ENCODE data around the gene CRIP2.

Gene CRIP2

DNA sequence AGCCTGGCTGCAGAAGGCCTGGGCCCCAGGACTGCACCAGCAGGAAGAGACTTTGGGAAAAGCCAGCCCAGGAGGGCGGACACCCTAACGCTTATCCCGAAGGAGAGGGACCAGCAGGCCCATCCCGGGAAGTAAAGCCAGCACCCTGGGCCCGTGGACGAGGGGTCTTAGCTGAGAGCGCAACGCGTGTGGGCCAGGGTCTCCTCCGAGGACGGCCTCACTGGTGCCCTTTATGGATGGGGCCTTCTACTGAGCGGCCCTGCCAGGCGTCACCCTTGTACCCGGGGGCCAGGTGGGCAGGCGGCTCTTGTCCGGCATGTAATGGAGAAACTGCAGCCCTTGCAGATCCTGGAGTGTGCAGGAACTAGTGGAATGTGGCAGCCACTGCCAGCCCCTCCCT, 30.5 kb downstream of the CRIP2 start:
- Histone ChIP-seq H3K36me3 (peaks cover 0 to 1% (median 0%) of the 10 kb centered on the region in 3 donors), H3K4me1 (no peaks in the 10 kb centered on the region), H3K9me3 (no peaks in the 10 kb centered on the region), H3K27me3 (no peaks in the 10 kb centered on the region), H3K27ac (no peak overlapping the region), H3K4me3 (no peak overlapping the region)
- intact Hi-C loops (cut with DNase I; ENCODE audit: low total_unique reads): no loop called here
- DNase-seq: peak in 1 of 2 donors; percentile 33
- TF ChIP-seq CTCF (IDR thresholded peaks at IDR 0.05): no peak

GRCh38 chr14:105507247-105507646, 32.6 kb downstream of the CRIP2 start:
- no peak for TF ChIP-seq CTCF (IDR thresholded peaks at IDR 0.05)
- DNase-seq: peak in 1 of 2 donors; percentile 57
- no peaks in the 10 kb centered on the region for H3K36me3 ChIP-seq
- no peak overlapping the region for H3K4me3 ChIP-seq
- intact Hi-C loops (cut with DNase I; ENCODE audit: low total_unique reads): no loop called here
- H3K4me1 ChIP-seq: no peaks in the 10 kb centered on the region
- H3K27me3 ChIP-seq: peaks cover 0 to 7% of the 10 kb centered on the region in 2 donors
- no peak overlapping the region for H3K27ac ChIP-seq
- H3K9me3 ChIP-seq: no peaks in the 10 kb centered on the region

- intact Hi-C loops (cut with DNase I; ENCODE audit: low total_unique reads): no loop called here
- Histone ChIP-seq H3K36me3 (no peaks in the 10 kb centered on the region), H3K4me3 (no peak overlapping the region), H3K27me3 (peaks cover 0 to 15% of the 10 kb centered on the region in 2 donors), H3K9me3 (no peaks in the 10 kb centered on the region), H3K27ac (no peak overlapping the region), H3K4me1 (no peaks in the 10 kb centered on the region)
- peak in 1 of 2 donors; percentile 48 for DNase-seq
- TF ChIP-seq CTCF (IDR thresholded peaks at IDR 0.05): no peak
Measured at GRCh38 chr14:105508069-105508468, 33.4 kb downstream of the CRIP2 start.

GRCh38 chr14:105508601-105509000, 34.0 kb downstream of the CRIP2 start:
- Histone ChIP-seq H3K36me3 (no peaks in the 10 kb centered on the region), H3K27me3 (peaks cover 0 to 20% of the 10 kb centered on the region in 2 donors), H3K9me3 (no peaks in the 10 kb centered on the region), H3K4me1 (no peaks in the 10 kb centered on the region), H3K4me3 (no peak overlapping the region), H3K27ac (no peak overlapping the region)
- peak in 1 of 2 donors; percentile 49 for DNase-seq
- TF ChIP-seq CTCF (IDR thresholded peaks at IDR 0.05): no peak
- intact Hi-C loops (cut with DNase I; ENCODE audit: low total_unique reads): no loop called here

- intact Hi-C loops (cut with DNase I; ENCODE audit: low total_unique reads): no loop called here
- no peaks in the 10 kb centered on the region for H3K4me1 ChIP-seq
- TF ChIP-seq CTCF (IDR thresholded peaks at IDR 0.05): no peak
- H3K36me3 ChIP-seq: no peaks in the 10 kb centered on the region
- DNase-seq: no peak
- no peak overlapping the region for H3K4me3 ChIP-seq
- no peak overlapping the region for H3K27ac ChIP-seq
- no peaks in the 10 kb centered on the region for H3K9me3 ChIP-seq
- peaks cover 0 to 32% of the 10 kb centered on the region in 2 donors for H3K27me3 ChIP-seq
Measured at GRCh38 chr14:105517096-105517495, 42.5 kb downstream of the CRIP2 start.

All from tibial artery (tissue), 4 donors.